Gastroesophageal sphincter (tissue), 4 donors: ENCODE results near the gene E2F7. TPM values are rescaled to one million over a fixed set of nuclear protein-coding genes. Genes with fewer than 3 reads are reported as not detected.
"Not testable (repeated sequence)": the region's sequence is repeated elsewhere in the genome, so short reads cannot be mapped to it uniquely, and the experiment has no call there.

Experiments
- ATAC-seq: fragments of 150-250 bp; one replicate; pipeline ENCODE4 v1.9.1; 2016; ENCODE audit warnings: mild to moderate bottlenecking, moderate library complexity
- H3K27ac ChIP-seq, 4 donors: fragments of 200-600 bp; sonication (generic) in 3 of 4; 1 replicate in 3 of 4; 2 replicates in 1 of 4; pipeline ENCODE4 v1.5.1; 2016 to 2019
- H3K27me3 ChIP-seq: fragments of 200-600 bp; sonication (generic); one replicate; pipeline ENCODE4 v1.5.1; 2019
- H3K36me3 ChIP-seq, 2 donors: fragments of 200-600 bp; sonication (generic); one replicate each; pipeline ENCODE4 v1.5.1; 2019; ENCODE audit warnings: control low read depth in 1 of 2
- H3K4me1 ChIP-seq, 3 donors: fragments of 200-600 bp; sonication (generic); 1 replicate in 2 of 3; 2 replicates in 1 of 3; pipeline ENCODE4 v1.5.1; 2016 to 2019; ENCODE audit warnings: control low read depth in 2 of 3
- H3K4me3 ChIP-seq, 2 donors: fragments of 200-600 bp; sonication (generic); one replicate each; pipeline ENCODE4 v1.5.1; 2019; ENCODE audit warnings: mild to moderate bottlenecking in 1 of 2, moderate library complexity in 1 of 2
- H3K9me3 ChIP-seq, 3 donors: fragments of 200-600 bp; sonication (generic); one replicate each; pipeline ENCODE4 v1.5.1; 2017 to 2019; ENCODE audit warnings: control low read depth in 2 of 3
- CTCF ChIP-seq, 4 experiments: fragments of 200-600 bp in 2 of 4; fragments of 450-650 bp in 2 of 4; sonication (generic) in 1 of 4; IDR thresholded peaks; one replicate each; pipeline ENCODE4 v1.5.1; 2017 to 2019; ENCODE audit warnings: antibody characterized with exemption in 4 of 4, mild to moderate bottlenecking in 2 of 4, moderate library complexity in 2 of 4
- EP300 ChIP-seq: sonication (generic); formaldehyde crosslinking; IDR thresholded peaks from one replicate; pipeline ENCODE4 v1.6.1; 2017; ENCODE audit warnings: antibody characterized with exemption, mild to moderate bottlenecking
- POLR2A ChIP-seq, 2 donors: fragments of 450-650 bp; IDR thresholded peaks; one replicate each; pipeline ENCODE4 v1.6.1; 2017; ENCODE audit warnings: antibody characterized with exemption in 2 of 2, mild to moderate bottlenecking in 2 of 2, moderate library complexity in 1 of 2
- POLR2AphosphoS5 ChIP-seq: sonication (generic); formaldehyde crosslinking; IDR thresholded peaks from one replicate; pipeline ENCODE4 v1.6.1; 2017; ENCODE audit warnings: antibody characterized with exemption
- WGBS, 2 donors: methylation state at CpG; one replicate each; pipeline ENCODE4 v1.1.5; 2018; ENCODE audit warnings: low coverage in 1 of 2; 5-methylcytosine and 5-hydroxymethylcytosine counted together
- total RNA-seq, 4 donors: library from RNA; depleted of rRNA; stranded (reverse); fragments of >200 nt; gene quantifications; one replicate each; pipeline ENCODE4 v1.1.0, GENCODE V29; 2016

E2F7 gene
- total RNA-seq, 4 donors from 2014 or later, result 0.47 TPM; not detected in 3

GRCh38 chr12:77104286-77104685, 38.9 kb upstream of the E2F7 start:
- Histone ChIP-seq H3K4me3 (no peak overlapping the region), H3K4me1 (no peaks in the 10 kb centered on the region), H3K27ac (no peak overlapping the region), H3K9me3 (no peaks in the 10 kb centered on the region), H3K27me3 (no peaks in the 10 kb centered on the region), H3K36me3 (no peaks in the 10 kb centered on the region)
- no peak for TF ChIP-seq EP300
- no peak for TF ChIP-seq POLR2AphosphoS5
- no peak for TF ChIP-seq POLR2A (IDR thresholded peaks at IDR 0.05)
- TF ChIP-seq CTCF (IDR thresholded peaks at IDR 0.05), result no peak
- 63 to 88% methylated on average over 1 of the region's 1 CpG for WGBS, 2 donors
- ATAC-seq, result no peak

GRCh38 chr12:77102691-77103090, 37.3 kb upstream of the E2F7 start:
- TF ChIP-seq POLR2A (IDR thresholded peaks at IDR 0.05) (no peak), POLR2AphosphoS5 (no peak), CTCF (IDR thresholded peaks at IDR 0.05) (no peak), EP300 (no peak)
- H3K36me3 ChIP-seq, result no peaks in the 10 kb centered on the region
- 83 to 100% methylated on average over 1 of the region's 1 CpG for WGBS, 2 donors
- no peaks in the 10 kb centered on the region for H3K4me1 ChIP-seq
- no peak overlapping the region for H3K4me3 ChIP-seq
- H3K27me3 ChIP-seq, result no peaks in the 10 kb centered on the region
- no peak overlapping the region for H3K27ac ChIP-seq
- no peaks in the 10 kb centered on the region for H3K9me3 ChIP-seq
- no peak for ATAC-seq

- TF ChIP-seq POLR2A (IDR thresholded peaks at IDR 0.05), result no peak
- no peak for TF ChIP-seq CTCF (IDR thresholded peaks at IDR 0.05)
- no peak for TF ChIP-seq POLR2AphosphoS5
- no peak for TF ChIP-seq EP300
- no peak for ATAC-seq
- Histone ChIP-seq H3K36me3 (no peaks in the 10 kb centered on the region), H3K27me3 (no peaks in the 10 kb centered on the region), H3K9me3 (no peaks in the 10 kb centered on the region), H3K4me3 (no peak overlapping the region), H3K27ac (no peak overlapping the region), H3K4me1 (no peaks in the 10 kb centered on the region)
- WGBS, 2 donors, result 74 to 80% methylated on average over 2 of the region's 2 CpGs
Observed at GRCh38 chr12:77102123-77102522, 36.8 kb upstream of the E2F7 start.

- H3K27ac ChIP-seq, result no peak overlapping the region
- H3K4me1 ChIP-seq, result no peaks in the 10 kb centered on the region
- H3K36me3 ChIP-seq, result no peaks in the 10 kb centered on the region
- no peak for ATAC-seq
- no peak overlapping the region for H3K4me3 ChIP-seq
- WGBS, 2 donors, result 80 to 88% methylated on average over 2 of the region's 2 CpGs
- H3K9me3 ChIP-seq, result no peaks in the 10 kb centered on the region
- peaks cover 5% of the 10 kb centered on the region for H3K27me3 ChIP-seq
- TF ChIP-seq POLR2AphosphoS5 (no peak), CTCF (IDR thresholded peaks at IDR 0.05) (no peak), EP300 (no peak), POLR2A (IDR thresholded peaks at IDR 0.05) (no peak)
Observed at GRCh38 chr12:77099799-77100198, 34.4 kb upstream of the E2F7 start.

GRCh38 chr12:77097846-77098245, 32.5 kb upstream of the E2F7 start:
- Histone ChIP-seq H3K36me3 (no peaks in the 10 kb centered on the region), H3K4me3 (no peak overlapping the region), H3K27ac (no peak overlapping the region), H3K9me3 (no peaks in the 10 kb centered on the region), H3K4me1 (no peaks in the 10 kb centered on the region), H3K27me3 (peaks cover 5% of the 10 kb centered on the region)
- no peak for ATAC-seq
- WGBS, 2 donors, result 84 to 100% methylated on average over 1 to 3 of the region's 3 CpGs
- TF ChIP-seq POLR2A (IDR thresholded peaks at IDR 0.05) (no peak), POLR2AphosphoS5 (no peak), EP300 (no peak), CTCF (IDR thresholded peaks at IDR 0.05) (no peak)

GRCh38 chr12:77092227-77092626, 26.9 kb upstream of the E2F7 start:
- ATAC-seq, H3K9me3 ChIP-seq: not testable (repeated sequence)
- 71 to 75% methylated on average over 3 of the region's 3 CpGs for WGBS, 2 donors

More at GRCh38 chr12:77092227-77092626, 26.9 kb upstream of the E2F7 start:
- H3K4me1 ChIP-seq, H3K36me3 ChIP-seq, H3K27ac ChIP-seq, H3K27me3 ChIP-seq, H3K4me3 ChIP-seq: not testable (repeated sequence)
